HL-60 (cell line): ENCODE measurements around the gene RAB8A.

ENCODE experiments used
- DNase-seq, 2 experiments: peaks; one replicate each; pipeline ENCODE4 v3.0.0-alpha.2; 2010 to 2020; ENCODE audit warnings: low read depth in 1 of 2, low spot score in 1 of 2
- H3K27ac ChIP-seq: fragments of 250-450 bp; sonication (Bioruptor Pico); replicated peaks from 2 replicates; pipeline ENCODE4 v1.5.1; 2020; ENCODE audit warnings: mild to moderate bottlenecking, moderate library complexity
- H3K27me3 ChIP-seq: fragments of 250-450 bp; sonication (Bioruptor Pico); 2 replicates; pipeline ENCODE4 v1.5.1; 2021; ENCODE audit warnings: mild to moderate bottlenecking, moderate library complexity; ENCODE audit not compliant: insufficient read depth, poor library complexity, severe bottlenecking
- H3K4me3 ChIP-seq: replicated peaks from 2 replicates; pipeline ENCODE4 v1.5.1; 2011; ENCODE audit warnings: mild to moderate bottlenecking, control low read depth, low read length; ENCODE audit not compliant: insufficient read depth
- GABPA ChIP-seq: IDR thresholded peaks from 2 replicates; pipeline ENCODE4 v1.6.1; 2012; ENCODE audit warnings: low read depth
- POLR2AphosphoS5 ChIP-seq: IDR thresholded peaks from 2 replicates; pipeline ENCODE4 v1.6.1; 2012; ENCODE audit warnings: low read depth
- SPI1 ChIP-seq: IDR thresholded peaks from 2 replicates; pipeline ENCODE4 v1.6.1; 2012; ENCODE audit warnings: low read depth, mild to moderate bottlenecking, borderline replicate concordance
- TF ChIP-seq, protein P1 (sequence below): IDR thresholded peaks from one replicate; pipeline ENCODE4 v1.5.1; 2011; ENCODE audit warnings: low read length, control low read depth, inconsistent platforms; ENCODE audit not compliant: insufficient read depth
- TF ChIP-seq, protein P2 (sequence below): IDR thresholded peaks from 2 replicates; pipeline ENCODE4 v1.6.1; 2012; ENCODE audit warnings: low read depth; ENCODE audit not compliant: insufficient replicate concordance

RAB8A gene

DNA sequence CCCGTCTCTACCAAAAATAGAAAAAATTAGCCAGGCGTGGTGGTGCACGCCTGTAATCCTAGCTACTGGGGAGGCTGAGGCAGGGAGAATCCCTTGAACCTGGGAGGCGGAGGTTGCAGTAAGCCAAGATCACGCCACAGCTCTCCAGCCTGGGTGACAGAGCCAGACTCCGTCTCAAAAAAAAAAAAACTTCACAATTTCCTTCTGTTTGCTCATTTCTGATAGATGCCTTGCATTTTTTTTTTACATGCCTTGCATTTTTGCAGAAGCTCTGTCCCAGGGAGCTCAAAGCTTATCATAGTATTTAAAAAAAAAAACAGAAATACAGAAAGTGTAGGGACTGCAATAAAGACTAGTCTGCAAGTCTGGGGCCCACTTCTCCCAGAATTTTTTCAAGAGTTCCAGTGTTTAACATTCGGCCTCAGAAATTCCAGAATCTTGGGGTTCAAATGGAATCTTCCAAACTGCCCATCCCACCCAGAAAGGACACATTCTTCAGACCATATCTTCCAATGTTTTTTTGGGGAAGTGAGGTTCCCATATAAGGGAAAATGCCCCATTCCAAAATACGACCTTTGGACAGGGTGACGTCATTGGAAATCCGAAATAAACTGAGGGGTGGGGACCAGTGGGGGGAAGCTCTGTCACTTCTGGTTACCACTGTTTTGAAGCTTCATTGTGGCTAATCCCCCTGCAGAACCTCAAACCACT lies 17.2 kb upstream of the RAB8A start:
- TF ChIP-seq, protein P1, sequence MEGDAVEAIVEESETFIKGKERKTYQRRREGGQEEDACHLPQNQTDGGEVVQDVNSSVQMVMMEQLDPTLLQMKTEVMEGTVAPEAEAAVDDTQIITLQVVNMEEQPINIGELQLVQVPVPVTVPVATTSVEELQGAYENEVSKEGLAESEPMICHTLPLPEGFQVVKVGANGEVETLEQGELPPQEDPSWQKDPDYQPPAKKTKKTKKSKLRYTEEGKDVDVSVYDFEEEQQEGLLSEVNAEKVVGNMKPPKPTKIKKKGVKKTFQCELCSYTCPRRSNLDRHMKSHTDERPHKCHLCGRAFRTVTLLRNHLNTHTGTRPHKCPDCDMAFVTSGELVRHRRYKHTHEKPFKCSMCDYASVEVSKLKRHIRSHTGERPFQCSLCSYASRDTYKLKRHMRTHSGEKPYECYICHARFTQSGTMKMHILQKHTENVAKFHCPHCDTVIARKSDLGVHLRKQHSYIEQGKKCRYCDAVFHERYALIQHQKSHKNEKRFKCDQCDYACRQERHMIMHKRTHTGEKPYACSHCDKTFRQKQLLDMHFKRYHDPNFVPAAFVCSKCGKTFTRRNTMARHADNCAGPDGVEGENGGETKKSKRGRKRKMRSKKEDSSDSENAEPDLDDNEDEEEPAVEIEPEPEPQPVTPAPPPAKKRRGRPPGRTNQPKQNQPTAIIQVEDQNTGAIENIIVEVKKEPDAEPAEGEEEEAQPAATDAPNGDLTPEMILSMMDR = no peak
- Histone ChIP-seq H3K27ac (no peak overlapping the region), H3K27me3 (no peaks in the 10 kb centered on the region), H3K4me3 (no peak overlapping the region)
- no peak for DNase-seq

DNA sequence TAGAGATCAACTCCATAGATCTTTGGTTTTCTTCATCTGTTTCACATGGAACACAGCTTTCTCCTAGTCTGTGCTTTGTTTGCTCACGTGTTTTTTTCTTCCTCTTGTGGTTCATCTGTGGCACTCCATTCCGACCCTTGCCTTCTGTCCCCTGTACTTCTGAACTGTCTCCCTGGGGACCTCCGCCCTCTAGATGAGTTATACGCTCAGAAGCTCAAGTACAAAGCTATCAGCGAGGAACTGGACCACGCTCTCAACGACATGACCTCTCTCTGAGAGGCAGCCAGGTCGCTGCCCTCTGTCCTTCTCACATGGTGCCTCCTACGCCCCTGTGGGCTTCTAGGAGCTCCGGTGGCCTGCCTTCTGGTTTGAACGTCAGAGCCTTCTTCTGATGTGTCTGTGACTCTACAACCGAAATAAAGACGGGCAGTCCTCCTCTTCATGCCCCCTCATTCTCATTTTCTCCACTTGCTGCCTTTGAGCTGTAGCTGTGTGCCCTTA lies 16.6 kb upstream of the RAB8A start:
- Histone ChIP-seq H3K27ac (no peak overlapping the region; the same call in 1 of the 2 replicates), H3K27me3 (no peaks in the 10 kb centered on the region), H3K4me3 (no peak overlapping the region)
- DNase-seq = no peak
- TF ChIP-seq POLR2AphosphoS5 (no peak), GABPA (no peak), SPI1 (no peak)
- TF ChIP-seq, protein P2, sequence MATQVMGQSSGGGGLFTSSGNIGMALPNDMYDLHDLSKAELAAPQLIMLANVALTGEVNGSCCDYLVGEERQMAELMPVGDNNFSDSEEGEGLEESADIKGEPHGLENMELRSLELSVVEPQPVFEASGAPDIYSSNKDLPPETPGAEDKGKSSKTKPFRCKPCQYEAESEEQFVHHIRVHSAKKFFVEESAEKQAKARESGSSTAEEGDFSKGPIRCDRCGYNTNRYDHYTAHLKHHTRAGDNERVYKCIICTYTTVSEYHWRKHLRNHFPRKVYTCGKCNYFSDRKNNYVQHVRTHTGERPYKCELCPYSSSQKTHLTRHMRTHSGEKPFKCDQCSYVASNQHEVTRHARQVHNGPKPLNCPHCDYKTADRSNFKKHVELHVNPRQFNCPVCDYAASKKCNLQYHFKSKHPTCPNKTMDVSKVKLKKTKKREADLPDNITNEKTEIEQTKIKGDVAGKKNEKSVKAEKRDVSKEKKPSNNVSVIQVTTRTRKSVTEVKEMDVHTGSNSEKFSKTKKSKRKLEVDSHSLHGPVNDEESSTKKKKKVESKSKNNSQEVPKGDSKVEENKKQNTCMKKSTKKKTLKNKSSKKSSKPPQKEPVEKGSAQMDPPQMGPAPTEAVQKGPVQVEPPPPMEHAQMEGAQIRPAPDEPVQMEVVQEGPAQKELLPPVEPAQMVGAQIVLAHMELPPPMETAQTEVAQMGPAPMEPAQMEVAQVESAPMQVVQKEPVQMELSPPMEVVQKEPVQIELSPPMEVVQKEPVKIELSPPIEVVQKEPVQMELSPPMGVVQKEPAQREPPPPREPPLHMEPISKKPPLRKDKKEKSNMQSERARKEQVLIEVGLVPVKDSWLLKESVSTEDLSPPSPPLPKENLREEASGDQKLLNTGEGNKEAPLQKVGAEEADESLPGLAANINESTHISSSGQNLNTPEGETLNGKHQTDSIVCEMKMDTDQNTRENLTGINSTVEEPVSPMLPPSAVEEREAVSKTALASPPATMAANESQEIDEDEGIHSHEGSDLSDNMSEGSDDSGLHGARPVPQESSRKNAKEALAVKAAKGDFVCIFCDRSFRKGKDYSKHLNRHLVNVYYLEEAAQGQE = no peak
- TF ChIP-seq, protein P1 = no peak

DNA sequence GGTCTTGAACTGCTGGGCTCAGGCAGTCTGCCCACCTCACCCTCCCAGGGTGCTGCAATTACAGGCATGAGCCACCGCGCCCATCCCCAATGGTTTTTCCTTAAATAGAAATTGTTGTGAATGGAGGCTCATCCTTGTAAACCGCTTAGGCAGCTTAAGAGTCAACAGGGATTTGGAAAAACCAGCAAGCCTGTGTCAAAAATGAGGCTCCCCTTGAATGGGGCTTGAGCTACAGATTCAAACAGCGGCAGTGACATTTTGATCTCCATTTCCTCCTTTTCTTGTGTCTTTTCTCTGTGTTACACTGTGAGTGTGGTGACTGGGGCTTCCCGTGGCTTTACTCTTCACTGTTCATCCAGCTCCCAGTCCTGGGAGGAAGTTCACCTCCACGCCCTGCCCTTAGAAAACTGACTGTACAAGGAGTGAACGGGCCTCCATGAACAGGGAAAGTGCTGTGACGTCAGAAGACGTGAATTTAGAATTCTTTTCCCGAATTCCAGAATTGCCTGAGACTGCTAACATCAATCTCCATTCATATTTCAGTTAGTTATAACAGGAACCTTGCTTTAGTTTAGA lies 15.3 kb upstream of the RAB8A start:
- Histone ChIP-seq H3K27ac (no peak overlapping the region; the same call in 1 of the 2 replicates), H3K4me3 (no peak overlapping the region), H3K27me3 (no peaks in the 10 kb centered on the region)
- no peak for TF ChIP-seq GABPA
- TF ChIP-seq SPI1 = no peak
- no peak for TF ChIP-seq POLR2AphosphoS5
- TF ChIP-seq, protein P2 = no peak
- TF ChIP-seq, protein P1 = no peak
- no peak for DNase-seq

DNA sequence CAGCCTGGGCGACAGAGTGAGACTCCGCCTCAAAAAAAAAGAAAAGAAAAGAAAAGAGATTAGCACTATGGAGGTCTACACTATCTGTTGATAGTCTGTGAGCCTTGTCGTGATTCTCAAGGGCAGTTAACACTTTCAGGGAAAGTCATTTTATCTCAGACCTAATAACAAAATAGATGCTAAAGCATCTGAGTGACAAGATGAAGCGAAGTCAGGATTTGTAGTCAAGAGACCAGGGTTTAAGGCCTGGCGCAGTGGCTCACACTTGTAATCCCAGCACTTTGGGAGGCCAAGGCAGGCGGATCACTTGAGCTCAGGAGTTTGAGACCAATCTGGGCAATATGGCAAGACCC lies 13.3 kb upstream of the RAB8A start:
- DNase-seq = no peak
- Histone ChIP-seq H3K27me3 (no peaks in the 10 kb centered on the region), H3K4me3 (no peak overlapping the region), H3K27ac (no peak overlapping the region)
- TF ChIP-seq POLR2AphosphoS5 (no peak), SPI1 (no peak), GABPA (no peak)
- TF ChIP-seq, protein P1 = no peak
- TF ChIP-seq, protein P2 = no peak
